GM18498 (cell line): Measurements from ENCODE around the gene TNP1.

Source experiments
- ATAC-seq: cut with Tn5 transposase; IDR thresholded peaks from one replicate; pipeline ENCODE4 v1.9.1; 2021; ENCODE audit warnings: mild to moderate bottlenecking, moderate library complexity; ENCODE audit not compliant: unreplicated experiment

TNP1 gene

GRCh38 chr2:216845426-216845825 lies 14.4 kb downstream of the TNP1 start:
- ATAC-seq, result no peak

- ATAC-seq, result no peak
These were observed 17.2 kb downstream of the TNP1 start for GRCh38 chr2:216842636-216843035.

GRCh38 chr2:216839688-216840087 lies 20.2 kb downstream of the TNP1 start:
- no peak for ATAC-seq

- no peak for ATAC-seq
These were observed 21.7 kb downstream of the TNP1 start for GRCh38 chr2:216838151-216838550.

GRCh38 chr2:216837740-216838139 lies 22.1 kb downstream of the TNP1 start:
- no peak for ATAC-seq

- ATAC-seq, result no peak
These were observed 26.8 kb downstream of the TNP1 start for GRCh38 chr2:216833061-216833460.

GRCh38 chr2:216830346-216830745 lies 29.5 kb downstream of the TNP1 start:
- ATAC-seq, result no peak

GRCh38 chr2:216829533-216829932 lies 30.3 kb downstream of the TNP1 start:
- no peak for ATAC-seq

- no peak for ATAC-seq
These were observed 32.7 kb downstream of the TNP1 start for GRCh38 chr2:216827073-216827720.

GRCh38 chr2:216822470-216822869 lies 37.4 kb downstream of the TNP1 start:
- no peak for ATAC-seq

GRCh38 chr2:216820709-216821108 lies 39.2 kb downstream of the TNP1 start:
- ATAC-seq, result no peak

GRCh38 chr2:216819766-216820165 lies 40.1 kb downstream of the TNP1 start:
- ATAC-seq, result no peak

GRCh38 chr2:216819055-216819454 lies 40.8 kb downstream of the TNP1 start:
- no peak for ATAC-seq

- no peak for ATAC-seq
These were observed 49.3 kb downstream of the TNP1 start for GRCh38 chr2:216810399-216811160.
